ENCODE results near the gene MRPL42.
"Not testable (repeated sequence)": the region's sequence is repeated elsewhere in the genome, so short reads cannot be mapped to it uniquely, and the experiment has no call there.

The MRPL42 gene

DNA sequence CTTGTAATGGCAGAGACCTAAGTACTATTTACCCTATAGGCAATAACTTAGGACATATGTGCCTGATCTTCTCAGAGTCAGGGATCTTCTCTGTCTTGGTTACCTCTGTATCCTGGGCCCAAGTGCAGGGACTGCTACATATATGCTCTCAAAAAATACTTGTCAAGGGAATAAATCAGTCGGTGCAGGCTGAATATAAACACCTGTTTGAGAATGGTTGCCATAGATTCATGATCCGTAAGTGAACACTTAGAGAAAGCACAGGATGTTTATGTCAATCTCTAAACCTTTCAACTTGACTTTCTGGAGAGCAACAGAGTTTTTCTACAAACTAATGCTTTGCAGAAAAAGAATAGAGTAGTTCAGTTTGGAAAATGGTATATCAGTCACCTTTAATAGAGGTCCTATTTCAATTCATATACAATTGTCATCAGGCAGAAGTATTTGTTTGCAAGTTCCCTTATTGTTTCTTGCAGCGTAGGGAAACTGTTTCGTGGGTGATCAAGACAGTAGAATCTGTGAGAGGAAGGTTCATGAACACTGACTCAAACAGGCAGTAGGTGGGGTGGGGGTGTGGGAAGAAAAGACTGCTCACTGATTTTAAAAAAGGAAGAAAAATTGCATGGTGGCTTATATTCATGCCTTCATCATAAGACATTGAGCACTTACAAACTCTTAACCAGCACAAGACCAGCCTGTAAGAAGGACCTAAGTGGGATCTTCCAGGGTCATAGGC, 19.6 kb upstream of the MRPL42 start:
- DNase-seq: no peak

DNA sequence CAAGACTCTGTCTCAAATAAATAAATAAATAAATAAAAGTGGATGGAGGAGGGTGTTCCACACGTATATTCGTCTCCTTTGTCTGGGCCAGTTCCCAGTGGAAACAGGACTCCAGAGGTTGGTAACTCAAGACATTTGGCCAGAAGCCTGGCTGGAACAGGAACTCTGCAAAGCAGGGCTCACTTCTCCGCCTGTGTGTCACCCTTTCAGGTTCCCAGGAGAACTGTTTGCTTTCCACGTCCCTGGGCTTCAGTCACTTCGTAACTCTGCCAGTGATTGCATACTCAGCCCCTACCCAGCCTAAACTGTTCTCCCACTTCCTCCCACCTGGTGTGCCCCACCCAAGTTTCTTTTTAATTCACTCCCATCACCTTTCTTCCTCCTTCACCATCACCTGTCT, 18.5 kb upstream of the MRPL42 start:
- no peak for DNase-seq

DNA sequence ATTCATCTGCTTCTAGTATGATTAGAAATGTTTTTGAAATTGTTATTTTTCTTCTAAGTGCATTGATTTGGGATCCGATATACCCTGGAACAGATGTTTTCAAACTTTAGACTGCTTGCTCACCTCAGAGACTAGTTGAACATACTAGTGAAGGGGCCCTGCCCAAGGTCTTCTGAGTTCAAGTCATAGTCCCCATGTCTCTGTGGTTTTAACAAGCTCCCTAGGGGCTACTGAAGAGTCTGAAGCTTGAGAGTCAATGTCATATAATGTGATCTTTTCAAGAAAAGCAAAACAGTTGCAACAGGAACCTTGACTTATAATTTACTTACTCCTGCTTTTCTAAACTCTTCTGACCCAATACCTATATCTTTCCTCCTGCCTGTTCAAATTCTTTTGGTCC, 18.0 kb upstream of the MRPL42 start:
- DNase-seq: no peak

DNA sequence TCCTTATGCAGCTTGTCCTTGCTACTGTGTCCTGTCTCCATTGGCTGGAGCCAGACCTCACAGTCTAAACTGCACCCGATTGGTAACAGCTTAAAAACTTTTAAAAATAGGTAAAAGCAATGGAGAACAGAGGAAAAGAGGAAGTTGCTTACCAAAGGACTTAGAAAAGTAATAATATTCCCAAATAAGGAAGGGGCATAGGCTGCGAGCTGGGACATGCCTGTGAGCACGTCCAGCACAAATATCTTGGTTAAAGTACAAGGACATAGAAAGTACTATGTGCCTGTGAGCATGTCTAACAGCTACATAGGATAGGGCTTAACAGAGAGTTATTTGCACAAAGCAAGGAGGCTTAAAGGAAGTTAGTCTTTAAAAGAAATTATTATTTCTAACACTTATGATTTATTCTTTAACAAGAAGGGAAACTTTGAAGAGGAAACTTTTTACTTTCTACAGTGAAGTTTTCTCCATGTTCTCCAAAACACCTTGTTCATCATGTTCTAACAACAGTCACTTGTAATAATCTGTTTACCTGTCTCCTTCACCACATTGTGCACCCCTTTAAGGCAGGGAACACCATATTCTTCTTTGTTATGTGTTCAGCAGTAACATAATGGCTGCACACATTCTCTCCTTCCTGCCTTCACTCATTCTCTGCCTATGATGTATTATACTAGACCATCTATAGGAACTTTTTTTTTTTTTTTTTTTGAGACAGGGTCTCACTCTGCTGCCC, 15.7 kb upstream of the MRPL42 start:
- no peak for DNase-seq

DNA sequence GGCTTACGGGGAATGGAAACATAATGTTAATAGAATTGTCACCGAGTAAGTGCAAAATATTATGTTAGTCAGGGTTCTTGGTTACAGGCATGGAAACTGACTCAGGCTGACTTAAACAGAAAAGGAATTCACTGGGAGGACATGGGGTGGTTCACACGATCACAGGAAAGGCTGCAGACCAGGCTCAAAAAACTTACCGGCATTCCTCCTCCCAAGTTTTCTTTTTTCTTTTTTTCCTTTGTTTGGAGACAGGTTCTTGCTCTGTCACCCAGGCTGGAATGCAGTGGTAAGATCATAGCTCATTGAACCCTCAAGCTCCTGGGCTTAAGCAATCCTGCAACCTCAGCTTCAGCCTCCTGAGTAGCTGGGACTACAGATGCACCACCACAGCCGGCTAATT, 13.7 kb upstream of the MRPL42 start:
- no peak for DNase-seq

DNA sequence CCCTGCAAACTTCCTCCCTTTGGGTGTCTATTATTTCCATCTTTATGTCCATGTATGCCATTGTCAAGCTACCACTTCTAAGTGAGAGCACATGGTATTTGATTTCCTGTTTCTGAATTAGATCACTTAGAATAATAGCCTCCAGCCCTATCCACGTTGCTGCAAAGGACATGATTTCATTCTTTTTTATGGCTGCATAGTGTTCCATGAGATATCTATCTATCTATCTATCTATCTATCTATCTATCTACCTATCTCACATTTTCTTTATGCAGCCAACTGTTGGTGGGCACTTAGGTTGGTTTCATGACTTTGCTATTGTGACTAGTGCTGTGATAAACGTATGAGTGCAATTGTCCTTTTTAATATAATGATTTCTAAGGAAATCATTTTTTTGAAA, 11.2 kb upstream of the MRPL42 start:
- no peak for DNase-seq

DNA sequence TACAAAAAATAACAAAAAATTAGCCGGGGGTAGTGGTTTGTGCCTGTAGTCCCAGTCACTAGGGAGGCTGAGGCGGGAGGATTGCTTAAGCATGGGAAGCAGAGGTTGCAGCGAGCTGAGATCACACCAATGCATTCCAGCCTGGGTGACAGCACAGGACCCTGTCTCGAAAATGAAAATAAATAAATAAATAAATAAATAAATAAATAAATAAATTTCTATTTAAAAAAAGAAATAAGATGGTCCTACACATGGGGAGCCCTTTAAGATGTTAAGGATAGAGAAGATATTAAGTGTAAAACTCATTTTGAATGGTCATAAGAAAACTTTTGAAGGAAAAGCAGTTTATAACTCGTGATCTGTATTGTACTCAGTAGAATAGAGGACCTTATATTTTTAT, 8.2 kb upstream of the MRPL42 start:
- no peak for DNase-seq

DNA sequence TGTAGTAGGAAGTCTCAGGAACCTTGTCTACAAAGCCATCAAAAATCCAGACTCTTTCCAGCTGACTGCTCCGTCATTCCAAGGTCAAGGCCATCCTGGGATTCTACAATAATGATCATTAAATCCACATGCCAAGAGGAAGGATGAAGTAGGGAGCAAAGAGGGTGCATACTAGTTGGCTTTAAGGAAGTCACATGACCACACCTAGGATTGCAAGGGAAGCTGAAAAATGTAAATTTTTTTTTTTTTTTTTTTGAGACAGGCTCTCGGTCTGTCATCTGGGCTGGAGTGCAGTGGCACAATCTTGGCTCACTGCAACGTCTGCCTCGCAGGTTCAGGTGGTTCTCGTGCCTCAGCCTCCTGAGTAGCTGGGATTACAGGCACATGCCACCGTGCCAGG, 7.3 kb upstream of the MRPL42 start:
- DNase-seq: no peak

DNA sequence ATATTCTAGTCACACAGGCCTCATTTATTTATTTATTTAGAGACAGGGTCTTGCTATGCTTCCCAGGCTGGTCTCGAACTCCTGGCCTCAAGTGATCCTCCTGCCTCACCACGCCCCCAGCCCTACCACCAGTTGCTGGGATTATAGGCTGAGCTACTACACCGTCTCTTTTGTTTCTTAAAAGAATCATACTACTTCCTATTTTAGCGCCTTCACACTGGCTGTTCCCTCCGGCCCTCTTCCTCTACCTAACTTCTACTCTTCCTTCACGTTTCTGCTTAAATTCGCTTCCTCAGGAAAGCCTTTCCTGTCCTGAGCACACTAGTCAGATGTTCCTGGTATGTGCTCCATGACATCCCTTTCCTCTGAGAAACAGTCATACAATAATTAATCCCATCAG, 6.4 kb upstream of the MRPL42 start:
- DNase-seq: no peak

DNA sequence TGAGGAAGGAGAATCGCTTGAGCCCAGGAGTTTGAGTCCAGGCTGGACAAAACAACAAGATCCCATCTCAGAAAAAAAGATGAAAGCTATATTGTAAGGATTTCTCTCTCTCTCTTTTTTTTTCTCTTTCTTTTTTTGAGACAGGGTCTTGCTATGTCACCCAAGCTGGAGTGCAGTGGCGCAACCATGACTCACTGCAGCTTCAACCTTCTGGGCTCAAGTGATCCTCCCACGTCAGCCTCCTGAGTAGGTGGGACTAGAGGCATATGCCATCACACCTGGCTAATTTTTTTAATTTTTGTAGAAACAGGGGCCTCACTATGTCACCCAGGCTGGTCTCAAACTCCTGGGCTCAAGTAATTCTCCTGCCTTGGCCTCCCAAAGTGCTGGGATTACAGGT, 5.8 kb upstream of the MRPL42 start:
- no peak for DNase-seq

DNA sequence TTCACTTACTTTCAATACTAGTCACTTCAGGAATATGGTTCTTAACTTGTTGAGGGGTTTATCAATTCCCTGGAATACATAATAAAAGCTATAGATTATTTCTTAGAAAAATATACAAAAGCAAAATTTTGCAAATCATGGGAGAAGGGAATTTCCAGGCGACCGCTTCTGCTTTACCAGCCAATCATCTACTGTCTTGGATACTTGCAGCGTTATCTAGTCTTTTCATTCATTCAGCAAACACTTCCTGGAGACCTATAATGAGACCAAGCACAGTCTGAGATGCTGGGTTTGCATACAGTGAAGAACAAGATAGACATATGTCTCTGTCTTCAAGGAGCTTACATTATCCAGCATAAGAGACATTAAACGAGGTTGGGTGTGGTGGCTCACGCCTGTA, 1.5 kb upstream of the MRPL42 start:
- DNase-seq: no peak

DNA sequence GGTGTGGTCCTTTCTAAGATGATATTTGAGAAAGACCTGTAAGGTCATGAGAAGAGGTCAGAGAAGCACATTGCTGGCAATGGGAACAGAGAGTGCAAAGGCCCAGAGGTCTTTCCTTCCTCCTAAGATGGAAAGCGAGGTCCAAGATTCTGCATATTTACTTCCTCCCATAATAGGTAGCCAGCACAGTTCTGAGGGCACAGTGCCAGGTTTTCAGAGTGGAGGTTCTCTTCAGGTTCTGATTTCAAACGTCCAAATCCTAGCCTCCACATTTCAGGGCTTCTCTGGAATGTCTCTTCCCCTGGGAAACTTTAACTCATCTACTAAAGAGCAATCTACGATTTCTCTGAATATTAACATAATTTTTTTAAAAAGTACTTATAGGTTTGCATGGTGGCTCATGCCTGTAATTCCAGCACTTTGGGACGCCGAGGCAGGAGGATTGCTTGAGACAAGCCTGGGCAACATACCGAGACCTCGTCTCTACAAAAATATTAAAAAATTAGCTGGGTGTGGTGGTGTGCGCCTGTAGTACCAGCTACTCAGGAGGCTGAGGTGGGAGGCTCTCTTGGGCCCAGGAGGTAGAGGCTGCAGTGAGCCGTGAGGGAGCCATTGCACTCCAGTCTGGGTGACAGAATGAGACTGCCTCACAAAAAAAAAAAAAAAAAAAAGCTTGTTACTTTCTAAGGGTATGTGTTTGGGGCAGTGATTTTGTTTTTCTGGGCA, 526 bp upstream of the MRPL42 start:
- no peak for DNase-seq

DNA sequence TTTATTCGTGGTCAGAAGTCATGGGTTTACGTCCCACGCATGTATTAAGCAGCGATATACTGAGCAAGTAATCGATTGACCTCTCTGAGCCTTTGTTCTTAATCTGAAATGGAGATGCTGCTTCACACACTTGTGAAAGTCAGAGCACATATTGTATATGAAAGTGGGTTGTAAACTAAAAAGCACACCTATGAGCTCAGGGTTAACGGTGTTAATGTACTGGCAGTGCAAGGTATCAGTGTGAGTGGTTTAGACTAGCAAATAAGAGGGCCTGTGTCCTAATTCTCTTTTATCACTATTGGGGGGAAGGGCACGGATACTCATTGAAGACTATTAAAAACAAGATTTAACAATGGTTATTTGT, 676 bp downstream of the MRPL42 start:
- no peak for DNase-seq

DNA sequence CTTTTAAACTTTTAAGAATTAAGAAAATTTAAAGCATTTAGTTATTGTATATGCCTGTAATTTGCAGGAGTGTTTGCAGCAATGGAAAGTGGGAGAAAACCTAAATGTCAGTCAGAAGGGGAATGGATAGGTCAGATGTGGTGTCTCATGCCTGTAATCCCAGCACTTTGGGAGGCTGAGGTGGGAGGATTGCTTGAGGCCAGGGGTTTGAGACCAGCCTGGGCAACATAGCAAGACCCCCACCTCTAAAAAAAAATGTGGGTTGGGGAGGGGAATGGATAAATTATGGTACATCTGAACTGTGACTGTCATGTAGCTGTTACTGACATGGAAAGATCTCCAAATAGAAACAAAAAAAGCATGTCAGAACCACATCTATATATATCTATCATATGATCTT, 2.1 kb downstream of the MRPL42 start:
- no peak for DNase-seq

DNA sequence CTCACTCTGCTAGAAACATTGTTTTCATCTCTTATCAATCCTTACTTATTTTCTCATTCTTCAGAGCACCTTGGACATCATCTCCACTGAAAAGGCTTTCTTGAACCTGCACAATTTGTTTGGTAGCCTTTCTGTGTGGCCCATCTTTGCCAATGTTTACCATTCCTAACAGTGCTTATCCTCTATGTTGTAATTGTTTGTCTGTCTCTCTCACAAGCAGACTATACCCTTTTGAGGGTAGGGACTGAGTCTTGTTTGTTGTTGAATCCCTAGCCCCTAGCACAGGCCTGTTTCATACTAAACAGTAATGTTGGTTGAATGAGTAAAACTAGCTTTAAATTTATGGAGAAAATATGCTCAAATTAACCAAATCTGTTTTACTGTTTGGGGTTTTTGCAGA, 9.2 kb downstream of the MRPL42 start:
- no peak for DNase-seq

DNA sequence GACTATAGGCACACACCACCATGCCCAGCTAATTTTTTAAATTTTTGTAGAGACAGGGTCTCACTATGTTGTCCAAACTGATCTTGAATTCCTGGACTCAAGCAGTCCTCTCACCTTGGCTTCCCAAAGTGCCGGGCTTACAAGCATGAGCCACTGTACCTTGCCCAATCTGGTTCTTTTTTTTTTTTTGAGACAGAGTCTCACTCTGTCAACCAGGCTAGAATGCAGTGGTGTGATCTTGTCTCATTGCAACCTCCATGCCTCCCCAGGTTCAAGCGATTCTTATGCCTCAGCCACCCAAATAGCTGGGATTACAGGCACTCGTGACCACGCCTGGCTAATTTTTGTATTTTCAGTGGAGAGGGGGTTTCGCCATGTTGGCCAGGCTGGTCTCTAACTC, 15.4 kb downstream of the MRPL42 start:
- DNase-seq: no peak

DNA sequence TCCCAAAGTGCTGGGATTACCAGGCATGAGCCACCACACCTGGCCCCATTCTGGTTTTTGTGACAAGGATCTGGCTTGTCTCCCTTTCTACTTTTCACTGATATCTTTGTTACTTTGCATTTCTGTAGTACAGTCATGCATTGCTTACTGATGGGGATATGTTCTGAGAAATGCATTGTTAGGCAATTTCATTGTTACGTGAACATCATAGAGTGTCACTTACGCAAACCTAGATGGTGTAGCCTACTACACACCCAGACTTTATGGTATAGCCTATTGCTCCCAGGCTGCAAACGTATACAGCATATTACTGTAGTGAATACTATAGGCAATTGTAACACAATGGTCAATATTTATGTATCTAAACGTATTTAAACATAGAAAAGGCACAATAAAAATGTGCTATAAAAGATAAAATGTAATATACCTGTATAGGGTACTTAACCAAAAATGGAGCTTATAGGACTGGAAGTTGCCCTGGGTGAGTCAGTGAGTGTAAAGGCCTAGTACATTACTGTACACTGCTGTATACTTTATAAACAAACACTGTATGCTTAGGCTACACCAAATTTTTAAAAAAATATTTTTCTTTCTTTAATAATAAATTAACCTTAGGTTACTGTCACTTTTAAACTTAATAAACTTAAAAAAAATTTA, 16.0 kb downstream of the MRPL42 start:
- no peak for DNase-seq

DNA sequence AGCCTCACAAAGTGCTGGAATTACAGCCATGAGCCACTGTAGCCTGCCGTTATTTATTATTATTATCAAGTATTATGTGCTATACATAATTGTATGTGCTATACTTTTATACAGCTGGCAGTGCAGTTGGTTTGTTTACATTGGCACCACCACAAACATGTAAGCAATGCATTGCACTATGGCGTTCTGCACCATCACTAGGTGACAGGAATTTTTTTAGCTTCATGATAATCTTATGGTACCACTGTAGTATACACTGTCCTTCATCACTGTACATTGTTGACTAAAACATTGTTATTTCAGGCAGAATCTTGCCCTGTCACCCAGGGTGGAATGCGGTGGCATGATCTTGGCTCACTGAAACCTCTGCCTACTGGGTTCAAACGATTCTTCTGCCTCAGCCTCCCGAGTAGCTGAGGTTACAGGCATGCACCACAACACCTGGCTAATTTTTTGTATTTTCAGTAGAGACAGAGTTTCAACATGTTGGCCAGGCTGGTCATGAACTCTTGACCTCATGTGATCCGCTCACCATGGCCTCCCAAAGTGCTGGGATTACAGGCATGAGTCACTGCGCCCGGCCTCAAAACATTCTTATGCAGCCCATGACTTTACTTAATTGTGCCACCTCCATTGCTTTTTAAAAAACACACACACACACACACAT, 17.1 kb downstream of the MRPL42 start:
- no peak for DNase-seq

DNA sequence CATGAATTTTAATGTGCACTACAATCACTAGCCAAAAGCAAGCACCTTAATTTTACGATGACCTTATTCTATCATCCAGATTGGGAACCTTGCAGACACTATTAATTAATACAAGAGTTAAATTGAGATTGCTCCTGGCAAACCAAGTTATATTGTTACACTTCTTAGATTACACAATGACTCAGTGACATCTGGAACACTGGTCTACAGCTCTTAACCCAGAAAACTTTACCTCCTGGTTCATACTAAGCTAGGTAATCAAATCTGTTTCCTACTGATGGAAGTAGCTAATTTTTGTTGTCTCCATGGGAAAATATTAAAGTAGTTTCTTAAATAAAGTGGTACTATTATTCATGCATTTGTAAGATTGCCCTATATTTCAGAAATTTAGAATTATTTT, 25.5 kb downstream of the MRPL42 start:
- DNase-seq: not testable (repeated sequence)

DNA sequence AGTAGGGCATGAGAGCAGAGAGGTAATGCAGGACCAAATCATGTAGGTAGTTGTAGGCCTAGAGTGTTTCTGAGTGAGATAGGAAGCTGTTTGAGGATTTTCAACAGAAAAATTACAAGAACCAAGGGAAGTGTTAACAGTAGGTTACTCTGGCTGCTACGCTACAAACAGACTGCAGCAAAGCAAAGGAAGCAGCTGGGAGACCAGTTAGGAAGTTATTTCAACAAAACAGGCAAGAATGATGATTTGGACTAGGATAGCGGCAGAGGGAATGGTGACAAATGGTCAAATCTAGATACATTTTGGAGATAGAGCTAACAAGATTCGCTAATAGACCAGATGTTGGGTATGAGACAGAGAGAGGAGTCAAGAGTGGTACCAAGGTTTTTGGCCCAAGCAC, 26.8 kb downstream of the MRPL42 start:
- DNase-seq: no peak

DNA sequence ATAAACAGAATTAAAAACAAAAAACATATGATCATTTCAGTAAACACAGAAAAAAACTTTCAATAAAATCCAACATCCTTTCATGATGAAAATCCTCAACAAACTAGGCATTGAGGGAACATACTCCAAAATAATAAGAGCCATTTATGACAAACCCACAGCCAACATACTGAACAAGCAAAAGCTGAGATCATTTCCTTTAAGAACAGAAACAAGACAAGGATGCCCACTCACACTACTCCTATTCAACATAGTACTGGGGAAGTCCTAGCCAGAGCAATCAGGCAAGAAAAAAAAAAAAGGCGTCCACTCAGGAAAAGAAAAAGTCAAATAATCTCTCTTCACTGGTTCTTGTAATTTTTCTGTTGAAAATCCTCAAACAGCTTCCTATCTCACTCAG, 30.1 kb downstream of the MRPL42 start:
- DNase-seq: no peak

DNA sequence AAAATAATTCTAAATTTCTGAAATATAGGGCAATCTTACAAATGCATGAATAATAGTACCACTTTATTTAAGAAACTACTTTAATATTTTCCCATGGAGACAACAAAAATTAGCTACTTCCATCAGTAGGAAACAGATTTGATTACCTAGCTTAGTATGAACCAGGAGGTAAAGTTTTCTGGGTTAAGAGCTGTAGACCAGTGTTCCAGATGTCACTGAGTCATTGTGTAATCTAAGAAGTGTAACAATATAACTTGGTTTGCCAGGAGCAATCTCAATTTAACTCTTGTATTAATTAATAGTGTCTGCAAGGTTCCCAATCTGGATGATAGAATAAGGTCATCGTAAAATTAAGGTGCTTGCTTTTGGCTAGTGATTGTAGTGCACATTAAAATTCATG, 31.5 kb downstream of the MRPL42 start:
- DNase-seq: not testable (repeated sequence)

DNA sequence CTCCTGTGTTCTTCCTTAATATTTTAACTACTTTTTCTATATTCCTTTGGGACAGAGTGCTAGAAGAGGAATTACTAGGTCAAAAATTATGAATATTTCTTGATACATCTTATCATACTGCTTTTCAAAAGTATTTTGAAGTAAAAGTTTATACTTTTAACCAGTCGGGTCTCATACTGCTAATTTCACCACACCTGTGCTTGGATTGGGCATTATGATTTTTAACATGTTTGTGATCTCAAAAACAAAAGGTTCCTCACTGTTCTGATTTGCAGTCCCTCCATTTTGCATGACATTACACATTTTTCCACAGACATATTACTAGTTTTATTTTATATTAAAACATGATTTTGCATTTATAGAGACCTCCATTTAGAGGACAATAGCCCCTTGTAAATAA, 32.9 kb downstream of the MRPL42 start:
- DNase-seq: no peak

All from effector CD8-positive, alpha-beta T cell (primary cell).